CMK (cell line): ENCODE data around the gene PLK2.

Experiments used
- DNase-seq: peaks from one replicate; pipeline ENCODE4 v3.0.0-alpha.2; 2010; ENCODE audit warnings: low read depth

The PLK2 gene

GRCh38 chr5:58477760-58478376 is 18.0 kb upstream of the PLK2 start:
- DNase-seq: no peak

- no peak for DNase-seq
These were observed 15.5 kb upstream of the PLK2 start for GRCh38 chr5:58475404-58475803.

- no peak for DNase-seq
These were observed 10.0 kb upstream of the PLK2 start for GRCh38 chr5:58469896-58470295.

GRCh38 chr5:58466939-58467338 is 7.1 kb upstream of the PLK2 start:
- no peak for DNase-seq

- no peak for DNase-seq
These were observed 2.8 kb upstream of the PLK2 start for GRCh38 chr5:58462623-58463230.

- DNase-seq: no peak
These were observed 2.3 kb upstream of the PLK2 start for GRCh38 chr5:58462154-58462553.

- peak; percentile 27 for DNase-seq
These were observed 923 bp upstream of the PLK2 start for GRCh38 chr5:58460732-58461286.

GRCh38 chr5:58459146-58460001 is 512 bp downstream of the PLK2 start:
- no peak for DNase-seq

- no peak for DNase-seq
These were observed 1.1 kb downstream of the PLK2 start for GRCh38 chr5:58458743-58459145.

GRCh38 chr5:58458141-58458742 is 1.6 kb downstream of the PLK2 start:
- no peak for DNase-seq

- DNase-seq: no peak
These were observed 2.8 kb downstream of the PLK2 start for GRCh38 chr5:58457050-58457449.

GRCh38 chr5:58456486-58456885 is 3.4 kb downstream of the PLK2 start:
- no peak for DNase-seq

- no peak for DNase-seq
These were observed 3.9 kb downstream of the PLK2 start for GRCh38 chr5:58456026-58456425.

- DNase-seq: no peak
These were observed 4.4 kb downstream of the PLK2 start for GRCh38 chr5:58455480-58455879.

GRCh38 chr5:58455066-58455465 is 4.8 kb downstream of the PLK2 start:
- DNase-seq: no peak

GRCh38 chr5:58454025-58454424 is 5.9 kb downstream of the PLK2 start:
- DNase-seq: no peak

- DNase-seq: no peak
These were observed 6.6 kb downstream of the PLK2 start for GRCh38 chr5:58453306-58453705.

- DNase-seq: no peak
These were observed 7.2 kb downstream of the PLK2 start for GRCh38 chr5:58452566-58453258.

- DNase-seq: no peak
These were observed 7.9 kb downstream of the PLK2 start for GRCh38 chr5:58451732-58452565.

- no peak for DNase-seq
These were observed 8.9 kb downstream of the PLK2 start for GRCh38 chr5:58450811-58451629.
